ENCODE results near the gene PER1. TPM values are rescaled to one million over a fixed set of nuclear protein-coding genes. Genes with fewer than 3 reads are reported as not detected.

The PER1 gene
- total and polyA plus RNA-seq, 9 of the 15 experiments (the other 6 are each of a cell fraction or from before 2014, with no cell fraction given): 0.13 to 26.0 (median 3.4) TPM

DNA sequence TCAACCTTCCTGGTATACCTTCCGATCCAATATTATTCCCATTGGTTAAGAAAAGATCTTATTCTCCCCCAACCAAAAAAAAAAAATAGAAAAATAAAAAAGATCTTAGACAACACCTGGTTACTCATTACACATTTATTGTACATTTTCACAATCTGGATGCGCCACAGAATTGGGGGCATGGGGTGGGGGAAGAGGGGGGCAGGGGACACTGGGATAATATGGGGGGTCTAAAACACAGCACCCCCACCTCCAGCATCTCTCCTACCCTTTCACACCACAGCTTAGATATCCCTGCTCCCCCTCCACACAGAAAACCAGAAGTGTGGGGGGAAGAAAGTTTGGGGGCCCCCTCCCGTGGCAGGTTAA lies 6.8 kb upstream of the PER1 start (continued):
- TF ChIP-seq PRDM10 (IDR thresholded peaks at IDR 0.05; ENCODE audit: partially characterized antibody) (no peak), HDAC8 (tag; IDR thresholded peaks at IDR 0.05) (no peak), ZKSCAN3 (CRISPR knock-in tag; IDR thresholded peaks at IDR 0.05) (no peak)
- TF ChIP-seq, protein P1, sequence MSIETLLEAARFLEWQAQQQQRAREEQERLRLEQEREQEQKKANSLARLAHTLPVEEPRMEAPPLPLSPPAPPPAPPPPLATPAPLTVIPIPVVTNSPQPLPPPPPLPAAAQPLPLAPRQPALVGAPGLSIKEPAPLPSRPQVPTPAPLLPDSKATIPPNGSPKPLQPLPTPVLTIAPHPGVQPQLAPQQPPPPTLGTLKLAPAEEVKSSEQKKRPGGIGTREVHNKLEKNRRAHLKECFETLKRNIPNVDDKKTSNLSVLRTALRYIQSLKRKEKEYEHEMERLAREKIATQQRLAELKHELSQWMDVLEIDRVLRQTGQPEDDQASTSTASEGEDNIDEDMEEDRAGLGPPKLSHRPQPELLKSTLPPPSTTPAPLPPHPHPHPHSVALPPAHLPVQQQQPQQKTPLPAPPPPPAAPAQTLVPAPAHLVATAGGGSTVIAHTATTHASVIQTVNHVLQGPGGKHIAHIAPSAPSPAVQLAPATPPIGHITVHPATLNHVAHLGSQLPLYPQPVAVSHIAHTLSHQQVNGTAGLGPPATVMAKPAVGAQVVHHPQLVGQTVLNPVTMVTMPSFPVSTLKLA (conservative IDR thresholded peaks at IDR 0.05): no peak
- TF ChIP-seq, protein P2, sequence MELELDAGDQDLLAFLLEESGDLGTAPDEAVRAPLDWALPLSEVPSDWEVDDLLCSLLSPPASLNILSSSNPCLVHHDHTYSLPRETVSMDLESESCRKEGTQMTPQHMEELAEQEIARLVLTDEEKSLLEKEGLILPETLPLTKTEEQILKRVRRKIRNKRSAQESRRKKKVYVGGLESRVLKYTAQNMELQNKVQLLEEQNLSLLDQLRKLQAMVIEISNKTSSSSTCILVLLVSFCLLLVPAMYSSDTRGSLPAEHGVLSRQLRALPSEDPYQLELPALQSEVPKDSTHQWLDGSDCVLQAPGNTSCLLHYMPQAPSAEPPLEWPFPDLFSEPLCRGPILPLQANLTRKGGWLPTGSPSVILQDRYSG (tag; conservative IDR thresholded peaks at IDR 0.05; ENCODE audit: low read depth): no peak
- TF ChIP-seq, protein P3, sequence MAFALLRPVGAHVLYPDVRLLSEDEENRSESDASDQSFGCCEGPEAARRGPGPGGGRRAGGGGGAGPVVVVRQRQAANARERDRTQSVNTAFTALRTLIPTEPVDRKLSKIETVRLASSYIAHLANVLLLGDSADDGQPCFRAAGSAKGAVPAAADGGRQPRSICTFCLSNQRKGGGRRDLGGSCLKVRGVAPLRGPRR (CRISPR knock-in tag; IDR thresholded peaks at IDR 0.05): no peak

All from K562 (cell line).